ENCODE results near the gene MRTFB. TPM values are rescaled to one million over a fixed set of nuclear protein-coding genes. Genes with fewer than 3 reads are reported as not detected.
A peak's percentile ranks its signal among the peaks of the same experiment; 100 is the strongest.

MRTFB gene
- total and polyA plus RNA-seq, 2 of the 13 experiments (the other 11 are each of a cell fraction or from before 2014, with no cell fraction given), result 11.4 to 14.0 TPM

DNA sequence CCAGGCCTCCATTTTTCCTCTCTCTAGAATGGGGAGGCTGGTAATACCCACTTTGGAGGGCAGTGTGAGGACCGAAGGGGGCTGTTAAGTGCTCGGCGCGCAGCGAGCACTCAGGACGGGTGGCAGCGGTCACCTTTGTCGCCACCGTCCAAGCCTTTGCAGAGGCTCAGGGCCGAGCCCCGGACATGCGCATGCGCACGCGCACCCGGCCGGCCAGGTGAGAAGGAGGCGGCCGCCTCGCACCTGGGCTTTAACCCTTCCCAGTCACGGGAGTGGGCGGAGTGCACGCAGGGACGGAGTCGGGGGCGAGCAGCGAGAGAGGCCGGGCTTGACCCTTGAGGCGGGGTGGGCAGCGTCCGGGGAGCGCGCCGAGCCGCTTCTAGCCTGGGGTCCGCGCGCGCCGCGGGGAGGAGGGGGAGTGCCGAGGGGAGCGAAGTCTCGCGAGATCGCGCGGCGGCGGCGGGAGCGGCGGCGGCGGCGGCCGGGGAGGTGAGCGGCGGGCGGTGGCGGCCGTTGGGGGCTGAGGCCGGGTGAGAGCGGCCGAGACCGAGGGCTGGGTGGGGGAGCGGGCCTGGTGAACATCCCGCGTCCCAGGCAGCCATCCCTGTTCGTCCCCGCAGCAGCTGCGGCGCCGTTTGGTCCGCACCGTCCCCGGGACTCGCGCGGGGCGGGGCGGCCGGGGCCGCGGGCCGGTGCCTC is at the start of gene MRTFB (continued):
- no peak for TF ChIP-seq IRF2 (CRISPR knock-in tag; IDR thresholded peaks at IDR 0.05)
- no peak for TF ChIP-seq ZNF850 (CRISPR knock-in tag; conservative IDR thresholded peaks at IDR 0.05)
- TF ChIP-seq, protein P1, sequence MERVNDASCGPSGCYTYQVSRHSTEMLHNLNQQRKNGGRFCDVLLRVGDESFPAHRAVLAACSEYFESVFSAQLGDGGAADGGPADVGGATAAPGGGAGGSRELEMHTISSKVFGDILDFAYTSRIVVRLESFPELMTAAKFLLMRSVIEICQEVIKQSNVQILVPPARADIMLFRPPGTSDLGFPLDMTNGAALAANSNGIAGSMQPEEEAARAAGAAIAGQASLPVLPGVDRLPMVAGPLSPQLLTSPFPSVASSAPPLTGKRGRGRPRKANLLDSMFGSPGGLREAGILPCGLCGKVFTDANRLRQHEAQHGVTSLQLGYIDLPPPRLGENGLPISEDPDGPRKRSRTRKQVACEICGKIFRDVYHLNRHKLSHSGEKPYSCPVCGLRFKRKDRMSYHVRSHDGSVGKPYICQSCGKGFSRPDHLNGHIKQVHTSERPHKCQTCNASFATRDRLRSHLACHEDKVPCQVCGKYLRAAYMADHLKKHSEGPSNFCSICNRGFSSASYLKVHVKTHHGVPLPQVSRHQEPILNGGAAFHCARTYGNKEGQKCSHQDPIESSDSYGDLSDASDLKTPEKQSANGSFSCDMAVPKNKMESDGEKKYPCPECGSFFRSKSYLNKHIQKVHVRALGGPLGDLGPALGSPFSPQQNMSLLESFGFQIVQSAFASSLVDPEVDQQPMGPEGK (CRISPR knock-in tag; IDR thresholded peaks at IDR 0.05), result peak; percentile 64
- TF ChIP-seq MAF1 (CRISPR knock-in tag; IDR thresholded peaks at IDR 0.05; ENCODE audit: borderline replicate concordance), result peak; percentile 96
- TF ChIP-seq ZSCAN30 (CRISPR knock-in tag; IDR thresholded peaks at IDR 0.05), result no peak
- peak; percentile 86; the same call in 1 of the 2 replicates for TF ChIP-seq AKAP8 (CRISPR knock-in tag; IDR thresholded peaks at IDR 0.05)
- no peak for TF ChIP-seq ZNF7 (CRISPR knock-in tag; IDR thresholded peaks at IDR 0.05)
- TF ChIP-seq, protein P2, sequence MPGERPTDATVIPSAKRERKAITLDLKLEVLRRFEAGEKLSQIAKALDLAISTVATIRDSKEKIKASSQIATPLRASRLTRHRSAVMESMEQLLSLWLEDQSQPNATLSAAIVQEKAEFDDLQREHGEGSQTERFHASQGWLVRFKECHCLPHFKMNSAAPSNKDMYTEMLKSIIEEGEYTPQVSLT (CRISPR knock-in tag; IDR thresholded peaks at IDR 0.05; ENCODE audit: borderline replicate concordance, low read depth), result no peak; the same call in 1 of the 2 replicates
- no peak for TF ChIP-seq SMAD3 (CRISPR knock-in tag; IDR thresholded peaks at IDR 0.05)
- TF ChIP-seq SP4 (CRISPR knock-in tag; IDR thresholded peaks at IDR 0.05), result 0 out of 2 replicates have a peak, but pooled peaks have one; percentile 15
- peak; percentile 98 for TF ChIP-seq ZNF776 (CRISPR knock-in tag; IDR thresholded peaks at IDR 0.05)
- peak; percentile 74 for TF ChIP-seq ZNF792 (CRISPR knock-in tag; IDR thresholded peaks at IDR 0.05)
- TF ChIP-seq, protein P3, sequence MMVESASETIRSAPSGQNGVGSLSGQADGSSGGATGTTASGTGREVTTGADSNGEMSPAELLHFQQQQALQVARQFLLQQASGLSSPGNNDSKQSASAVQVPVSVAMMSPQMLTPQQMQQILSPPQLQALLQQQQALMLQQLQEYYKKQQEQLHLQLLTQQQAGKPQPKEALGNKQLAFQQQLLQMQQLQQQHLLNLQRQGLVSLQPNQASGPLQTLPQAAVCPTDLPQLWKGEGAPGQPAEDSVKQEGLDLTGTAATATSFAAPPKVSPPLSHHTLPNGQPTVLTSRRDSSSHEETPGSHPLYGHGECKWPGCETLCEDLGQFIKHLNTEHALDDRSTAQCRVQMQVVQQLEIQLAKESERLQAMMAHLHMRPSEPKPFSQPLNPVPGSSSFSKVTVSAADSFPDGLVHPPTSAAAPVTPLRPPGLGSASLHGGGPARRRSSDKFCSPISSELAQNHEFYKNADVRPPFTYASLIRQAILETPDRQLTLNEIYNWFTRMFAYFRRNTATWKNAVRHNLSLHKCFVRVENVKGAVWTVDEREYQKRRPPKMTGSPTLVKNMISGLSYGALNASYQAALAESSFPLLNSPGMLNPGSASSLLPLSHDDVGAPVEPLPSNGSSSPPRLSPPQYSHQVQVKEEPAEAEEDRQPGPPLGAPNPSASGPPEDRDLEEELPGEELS (CRISPR knock-in tag; IDR thresholded peaks at IDR 0.05), result peak; percentile 48; the same call in 1 of the 2 replicates
- TF ChIP-seq, protein P4, sequence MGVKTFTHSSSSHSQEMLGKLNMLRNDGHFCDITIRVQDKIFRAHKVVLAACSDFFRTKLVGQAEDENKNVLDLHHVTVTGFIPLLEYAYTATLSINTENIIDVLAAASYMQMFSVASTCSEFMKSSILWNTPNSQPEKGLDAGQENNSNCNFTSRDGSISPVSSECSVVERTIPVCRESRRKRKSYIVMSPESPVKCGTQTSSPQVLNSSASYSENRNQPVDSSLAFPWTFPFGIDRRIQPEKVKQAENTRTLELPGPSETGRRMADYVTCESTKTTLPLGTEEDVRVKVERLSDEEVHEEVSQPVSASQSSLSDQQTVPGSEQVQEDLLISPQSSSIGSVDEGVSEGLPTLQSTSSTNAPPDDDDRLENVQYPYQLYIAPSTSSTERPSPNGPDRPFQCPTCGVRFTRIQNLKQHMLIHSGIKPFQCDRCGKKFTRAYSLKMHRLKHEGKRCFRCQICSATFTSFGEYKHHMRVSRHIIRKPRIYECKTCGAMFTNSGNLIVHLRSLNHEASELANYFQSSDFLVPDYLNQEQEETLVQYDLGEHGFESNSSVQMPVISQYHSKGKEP (CRISPR knock-in tag; IDR thresholded peaks at IDR 0.05), result peak; percentile 21; the same call in 1 of the 2 replicates
- peak; percentile 72; the same call in 1 of the 2 replicates for TF ChIP-seq JUND (CRISPR knock-in tag; IDR thresholded peaks at IDR 0.05)
- TF ChIP-seq, protein P5, sequence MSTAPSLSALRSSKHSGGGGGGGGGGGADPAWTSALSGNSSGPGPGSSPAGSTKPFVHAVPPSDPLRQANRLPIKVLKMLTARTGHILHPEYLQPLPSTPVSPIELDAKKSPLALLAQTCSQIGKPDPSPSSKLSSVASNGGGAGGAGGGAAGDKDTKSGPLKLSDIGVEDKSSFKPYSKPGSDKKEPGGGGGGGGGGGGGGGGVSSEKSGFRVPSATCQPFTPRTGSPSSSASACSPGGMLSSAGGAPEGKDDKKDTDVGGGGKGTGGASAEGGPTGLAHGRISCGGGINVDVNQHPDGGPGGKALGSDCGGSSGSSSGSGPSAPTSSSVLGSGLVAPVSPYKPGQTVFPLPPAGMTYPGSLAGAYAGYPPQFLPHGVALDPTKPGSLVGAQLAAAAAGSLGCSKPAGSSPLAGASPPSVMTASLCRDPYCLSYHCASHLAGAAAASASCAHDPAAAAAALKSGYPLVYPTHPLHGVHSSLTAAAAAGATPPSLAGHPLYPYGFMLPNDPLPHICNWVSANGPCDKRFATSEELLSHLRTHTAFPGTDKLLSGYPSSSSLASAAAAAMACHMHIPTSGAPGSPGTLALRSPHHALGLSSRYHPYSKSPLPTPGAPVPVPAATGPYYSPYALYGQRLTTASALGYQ (CRISPR knock-in tag; IDR thresholded peaks at IDR 0.05), result no peak
- TF ChIP-seq ZSCAN12 (CRISPR knock-in tag; IDR thresholded peaks at IDR 0.05), result no peak; the same call in 1 of the 2 replicates
- TF ChIP-seq FOXA1 (IDR thresholded peaks at IDR 0.05), result no peak
- TF ChIP-seq FOXA1 (CRISPR knock-in tag; IDR thresholded peaks at IDR 0.05), result no peak; the same call in none of the 2 replicates
- TF ChIP-seq ZNF33B (CRISPR knock-in tag; IDR thresholded peaks at IDR 0.05), result peak; percentile 96
- 0 out of 2 replicates have a peak, but pooled peaks have one; percentile 56 for TF ChIP-seq FOSL2 (CRISPR knock-in tag; IDR thresholded peaks at IDR 0.05)
- TF ChIP-seq RBM39 (IDR thresholded peaks at IDR 0.05; ENCODE audit: low read depth, low read length, poor library complexity, severe bottlenecking), result peak; percentile 47

Measured in HepG2 (cell line).